Ovary (tissue), 3 donors: Measurements from ENCODE around the gene LBX1.

Experiments used
- EP300 ChIP-seq: sonication (generic); formaldehyde crosslinking; IDR thresholded peaks from one replicate; pipeline ENCODE4 v1.6.1; 2017; ENCODE audit warnings: antibody characterized with exemption
- POLR2A ChIP-seq: fragments of 450-650 bp; IDR thresholded peaks from one replicate; pipeline ENCODE4 v1.6.1; 2017; ENCODE audit warnings: antibody characterized with exemption, mild to moderate bottlenecking, moderate library complexity
- TF ChIP-seq, protein P1 (sequence below), 3 donors: fragments of 450-650 bp in 2 of 3; fragments of 200-600 bp in 1 of 3; IDR thresholded peaks; one replicate each; pipeline versions ENCODE4 v1.5.1 to v1.8.0; 2016 to 2022; ENCODE audit warnings: antibody characterized with exemption in 3 of 3, mild to moderate bottlenecking in 1 of 3
- donor health status: DM: no; HTN: no; CAD: no.

DNA sequence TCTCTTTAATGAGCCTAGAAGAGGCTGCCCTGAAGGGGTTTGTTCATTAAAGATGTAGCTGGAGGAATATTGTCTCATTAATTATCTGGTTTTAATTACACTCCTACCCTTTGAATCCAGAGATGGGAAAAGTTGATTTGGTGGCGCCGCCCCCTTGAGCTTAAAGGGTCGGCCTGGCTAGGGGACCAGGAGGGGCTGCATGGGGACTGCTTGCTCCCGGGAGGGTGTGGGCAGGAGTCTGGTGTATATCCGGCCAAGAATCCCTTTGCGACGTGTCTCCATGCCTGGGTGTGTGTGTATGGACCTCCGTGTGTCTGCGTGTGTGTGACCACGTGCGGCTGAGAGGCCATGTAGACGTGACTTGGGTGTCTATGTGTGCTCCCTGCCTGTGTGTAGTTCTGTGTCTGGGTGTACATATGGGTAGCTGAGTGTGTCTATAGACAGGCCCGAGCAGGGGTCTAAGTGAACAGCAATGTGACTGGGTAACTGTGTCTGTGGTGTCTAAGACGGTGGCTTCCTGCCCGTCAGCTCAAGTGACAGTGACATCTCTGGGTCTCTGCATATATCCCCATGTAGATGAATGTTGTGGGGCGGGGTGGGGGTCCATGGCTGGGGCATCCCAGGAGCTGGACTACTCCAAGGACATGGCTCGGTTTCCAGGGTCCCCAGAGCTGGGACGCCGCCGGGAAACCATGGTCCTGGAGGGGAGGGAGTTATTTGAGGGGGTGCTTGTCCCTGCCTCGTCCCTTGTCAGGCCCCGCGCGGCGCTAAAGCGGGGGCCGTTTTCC, 10.7 kb downstream of the LBX1 start:
- TF ChIP-seq, protein P1, sequence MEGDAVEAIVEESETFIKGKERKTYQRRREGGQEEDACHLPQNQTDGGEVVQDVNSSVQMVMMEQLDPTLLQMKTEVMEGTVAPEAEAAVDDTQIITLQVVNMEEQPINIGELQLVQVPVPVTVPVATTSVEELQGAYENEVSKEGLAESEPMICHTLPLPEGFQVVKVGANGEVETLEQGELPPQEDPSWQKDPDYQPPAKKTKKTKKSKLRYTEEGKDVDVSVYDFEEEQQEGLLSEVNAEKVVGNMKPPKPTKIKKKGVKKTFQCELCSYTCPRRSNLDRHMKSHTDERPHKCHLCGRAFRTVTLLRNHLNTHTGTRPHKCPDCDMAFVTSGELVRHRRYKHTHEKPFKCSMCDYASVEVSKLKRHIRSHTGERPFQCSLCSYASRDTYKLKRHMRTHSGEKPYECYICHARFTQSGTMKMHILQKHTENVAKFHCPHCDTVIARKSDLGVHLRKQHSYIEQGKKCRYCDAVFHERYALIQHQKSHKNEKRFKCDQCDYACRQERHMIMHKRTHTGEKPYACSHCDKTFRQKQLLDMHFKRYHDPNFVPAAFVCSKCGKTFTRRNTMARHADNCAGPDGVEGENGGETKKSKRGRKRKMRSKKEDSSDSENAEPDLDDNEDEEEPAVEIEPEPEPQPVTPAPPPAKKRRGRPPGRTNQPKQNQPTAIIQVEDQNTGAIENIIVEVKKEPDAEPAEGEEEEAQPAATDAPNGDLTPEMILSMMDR (IDR thresholded peaks at IDR 0.05): no peak
- TF ChIP-seq POLR2A (no peak), EP300 (no peak)
